GM19043 (cell line): ENCODE data around the gene ARL2.
"Not testable (repeated sequence)": the region's sequence is repeated elsewhere in the genome, so short reads cannot be mapped to it uniquely, and the experiment has no call there.

ENCODE experiments used
- ATAC-seq: cut with Tn5 transposase; IDR thresholded peaks from one replicate; pipeline ENCODE4 v1.9.1; 2021; ENCODE audit warnings: low read depth; ENCODE audit not compliant: unreplicated experiment

ARL2 gene

GRCh38 chr11:65003968-65004367 lies 10.0 kb upstream of the ARL2 start:
- ATAC-seq = not testable (repeated sequence)

- ATAC-seq = no peak
These were observed 5.9 kb upstream of the ARL2 start for GRCh38 chr11:65008016-65008415.

- no peak for ATAC-seq
These were observed 5.1 kb upstream of the ARL2 start for GRCh38 chr11:65008873-65009272.

GRCh38 chr11:65013130-65013887 lies 651 bp upstream of the ARL2 start:
- ATAC-seq = peak; percentile 78

GRCh38 chr11:65014726-65015227 lies 817 bp downstream of the ARL2 start:
- no peak for ATAC-seq

GRCh38 chr11:65016705-65017104 lies 2.7 kb downstream of the ARL2 start:
- no peak for ATAC-seq

- ATAC-seq = no peak
These were observed 4.0 kb downstream of the ARL2 start for GRCh38 chr11:65017937-65018336.

- ATAC-seq = no peak
These were observed 5.9 kb downstream of the ARL2 start for GRCh38 chr11:65019824-65020223.

- ATAC-seq = no peak
These were observed 7.0 kb downstream of the ARL2 start for GRCh38 chr11:65021003-65021402.

GRCh38 chr11:65021509-65021908 lies 7.5 kb downstream of the ARL2 start:
- no peak for ATAC-seq

- ATAC-seq = not testable (repeated sequence)
These were observed 9.5 kb downstream of the ARL2 start for GRCh38 chr11:65023502-65023901.

GRCh38 chr11:65026810-65027209 lies 12.8 kb downstream of the ARL2 start:
- no peak for ATAC-seq

GRCh38 chr11:65027213-65028067 lies 13.5 kb downstream of the ARL2 start, which contains the start of gene SNX15:
Gene SNX15, plus strand, starts transcription at chr11:65027439. Its CDS starts 99 bp downstream, at chr11:65027538.
- peak; percentile 79 for ATAC-seq

- ATAC-seq = no peak
These were observed 18.3 kb downstream of the ARL2 start for GRCh38 chr11:65032216-65032615.

GRCh38 chr11:65034423-65034822 lies 20.5 kb downstream of the ARL2 start:
- ATAC-seq = no peak

- no peak for ATAC-seq
These were observed 21.6 kb downstream of the ARL2 start for GRCh38 chr11:65035579-65035978.

GRCh38 chr11:65036931-65037330 lies 23.0 kb downstream of the ARL2 start:
- ATAC-seq = no peak

GRCh38 chr11:65040520-65040846 lies 26.5 kb downstream of the ARL2 start:
- no peak for ATAC-seq

GRCh38 chr11:65040847-65041622 lies 27.1 kb downstream of the ARL2 start, which contains the start of gene SAC3D1:
Gene SAC3D1, plus strand, starts transcription at chr11:65041210. Its CDS starts 83 bp downstream, at chr11:65041293.
- ATAC-seq = peak; percentile 79

- no peak for ATAC-seq
These were observed 28.9 kb downstream of the ARL2 start for GRCh38 chr11:65042891-65043290.
